ENCODE results near the gene MAML2.

The MAML2 gene

GRCh38 chr11:96318399-96318798 is 24.6 kb downstream of the MAML2 start:
- DNase-seq (ENCODE audit: low spot score): no peak

- DNase-seq (ENCODE audit: low spot score): no peak
Observed at GRCh38 chr11:96317985-96318384, 25.0 kb downstream of the MAML2 start.

DNA sequence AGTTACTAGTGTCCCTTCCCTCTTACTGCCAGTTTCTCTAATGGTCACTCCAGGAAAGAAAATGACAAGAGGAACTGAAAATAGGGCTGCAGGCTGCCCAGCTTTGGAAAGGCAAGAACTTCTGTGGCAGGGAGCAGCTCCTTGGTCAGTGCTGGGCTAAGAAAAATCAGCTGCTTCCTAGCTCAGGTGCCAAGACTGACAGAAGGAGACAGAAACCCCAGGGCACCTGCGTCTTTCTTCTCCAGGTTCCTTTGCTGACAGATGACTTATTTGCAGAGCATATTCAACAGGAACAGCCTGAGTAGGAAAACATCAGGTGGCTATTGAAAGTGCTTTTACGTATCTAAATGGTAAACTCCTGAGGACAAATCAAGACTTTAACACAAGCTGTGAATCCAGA is 25.4 kb downstream of the MAML2 start:
- no peak for DNase-seq (ENCODE audit: low spot score)

GRCh38 chr11:96316869-96317268 is 26.1 kb downstream of the MAML2 start:
- DNase-seq (ENCODE audit: low spot score): no peak

- no peak for DNase-seq (ENCODE audit: low spot score)
Observed at GRCh38 chr11:96315476-96315875, 27.5 kb downstream of the MAML2 start.

- DNase-seq (ENCODE audit: low spot score): no peak
Observed at GRCh38 chr11:96314326-96315020, 28.5 kb downstream of the MAML2 start.

DNA sequence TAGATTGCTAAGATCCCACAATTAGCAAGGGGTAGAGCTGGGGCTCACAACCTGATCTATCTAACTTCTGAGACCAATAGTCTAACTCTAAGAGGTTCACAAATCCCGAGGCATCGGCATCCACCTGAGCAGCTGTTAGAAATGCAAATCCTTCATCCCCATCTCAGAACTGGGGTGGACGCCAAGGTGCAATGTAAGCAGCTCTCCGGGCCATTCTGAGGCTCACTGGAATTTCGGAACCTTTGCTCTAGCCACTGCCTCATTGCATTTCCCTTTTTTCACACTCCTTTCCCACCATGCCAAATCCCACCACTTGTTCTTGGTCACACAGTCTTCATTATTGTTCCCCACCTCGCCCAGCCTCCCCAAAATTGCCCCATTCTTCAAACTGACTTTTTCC is 29.8 kb downstream of the MAML2 start:
- DNase-seq (ENCODE audit: low spot score): no peak

DNA sequence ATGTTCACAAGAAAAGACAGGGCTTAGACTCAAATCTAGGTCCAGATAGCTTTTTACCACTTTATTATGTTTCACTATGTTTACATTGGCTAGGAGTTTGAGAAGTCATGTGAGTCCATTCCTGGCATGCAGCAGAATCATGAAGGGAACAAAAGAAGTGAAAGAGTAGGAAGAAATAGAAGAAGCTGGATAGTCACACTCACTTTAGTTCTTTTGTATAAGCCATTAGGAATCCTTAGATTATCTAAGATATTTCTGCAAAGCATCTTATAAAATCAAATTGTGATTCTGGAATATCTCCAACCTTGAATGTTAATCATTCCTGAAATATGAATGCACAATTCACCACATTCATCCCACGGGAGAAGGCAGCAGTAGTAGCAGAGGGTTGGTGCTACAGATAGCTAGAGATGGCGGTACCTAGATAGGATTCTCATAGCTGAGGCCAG is 31.9 kb downstream of the MAML2 start:
- peak; percentile 46 for DNase-seq (ENCODE audit: low spot score)

GRCh38 chr11:96310236-96310635 is 32.8 kb downstream of the MAML2 start:
- no peak for DNase-seq (ENCODE audit: low spot score)

DNA sequence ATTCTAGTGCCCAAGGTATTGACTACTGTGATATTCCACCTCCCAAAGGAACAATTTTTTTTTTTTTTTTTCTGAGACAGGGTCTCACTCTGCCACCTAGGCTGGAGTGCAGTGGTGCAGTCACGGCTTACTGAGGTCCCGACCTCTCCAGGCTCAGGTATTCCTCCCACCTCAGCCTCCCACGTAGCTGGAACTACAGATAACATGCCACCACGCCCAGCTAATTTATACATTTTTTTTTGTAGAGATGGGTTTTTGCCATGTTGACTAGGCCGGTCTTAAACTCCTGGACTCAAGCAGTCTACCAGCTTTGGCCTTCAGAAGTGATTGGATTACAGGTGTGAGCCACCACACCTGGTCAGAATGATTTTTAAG is 33.4 kb downstream of the MAML2 start:
- no peak for DNase-seq (ENCODE audit: low spot score)

DNA sequence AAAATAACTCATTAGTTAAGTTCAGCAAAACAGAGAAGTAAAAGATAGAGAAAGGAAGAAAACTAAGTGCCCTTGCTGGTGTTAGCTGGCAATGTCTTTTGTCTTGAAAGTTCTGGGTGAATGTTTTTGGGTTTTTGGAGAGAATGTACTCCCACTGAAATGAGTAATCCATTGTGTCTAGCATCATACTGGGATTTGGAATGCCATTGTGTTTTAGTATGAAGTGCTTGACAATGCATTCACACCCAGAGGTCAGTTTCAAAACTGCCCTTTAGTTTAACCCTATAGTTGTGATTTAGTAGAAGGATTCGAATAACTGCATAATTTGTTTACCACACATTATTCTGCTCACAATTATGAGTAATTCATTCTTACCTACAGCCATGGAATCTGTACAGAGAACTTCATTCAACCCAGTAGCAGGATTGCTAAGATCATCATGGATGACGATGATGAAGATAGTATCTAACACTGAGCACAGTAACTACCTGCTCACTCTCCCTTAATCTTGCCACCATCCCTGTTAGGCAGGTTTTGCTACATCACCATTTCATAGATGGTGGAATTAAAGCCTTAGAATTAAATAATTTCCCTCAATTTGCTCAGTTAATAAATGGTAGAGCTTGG is 33.9 kb downstream of the MAML2 start:
- peak; percentile 38 for DNase-seq (ENCODE audit: low spot score)

GRCh38 chr11:96307776-96308140 is 35.2 kb downstream of the MAML2 start:
- peak; percentile 82 for DNase-seq (ENCODE audit: low spot score)

DNA sequence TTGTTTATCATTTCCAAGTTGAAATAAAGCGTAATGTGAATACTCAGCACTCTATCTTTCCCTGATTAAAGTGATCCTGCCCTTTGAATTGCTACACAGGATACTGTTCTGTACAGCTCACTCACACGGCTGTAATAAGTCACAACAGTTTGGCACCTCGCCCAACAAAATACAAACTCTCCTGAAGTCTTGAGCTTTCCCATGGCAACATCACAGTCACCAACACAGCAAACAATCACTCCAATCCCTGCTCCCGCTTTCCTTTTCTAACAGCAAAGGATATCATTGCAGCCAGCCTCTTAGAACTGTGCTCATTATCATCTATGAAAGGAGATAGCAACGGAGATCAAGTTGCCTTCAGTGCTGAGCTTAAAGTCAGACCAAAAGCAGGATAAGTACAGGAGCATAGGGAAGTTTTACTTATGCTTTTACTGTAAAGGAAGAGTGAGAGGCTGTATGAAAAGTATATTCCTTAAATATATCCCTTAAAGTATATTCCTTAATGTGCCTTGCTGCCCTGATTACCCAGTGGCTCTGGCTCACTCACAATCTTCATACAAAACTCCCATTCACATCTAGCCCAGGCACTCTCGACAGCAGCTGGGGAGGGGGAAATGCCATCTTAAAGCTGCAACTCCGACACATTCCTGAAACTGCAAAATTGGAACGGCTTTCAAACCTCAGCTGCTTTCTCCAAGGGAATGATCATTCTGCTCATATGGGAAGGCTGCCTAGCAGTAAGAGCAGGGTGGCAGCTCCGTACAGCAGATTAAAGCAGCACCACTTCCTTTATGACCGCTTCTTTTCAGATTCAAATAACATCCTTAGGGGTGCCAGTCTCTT is 35.8 kb downstream of the MAML2 start:
- peak; percentile 87 for DNase-seq (ENCODE audit: low spot score)

DNA sequence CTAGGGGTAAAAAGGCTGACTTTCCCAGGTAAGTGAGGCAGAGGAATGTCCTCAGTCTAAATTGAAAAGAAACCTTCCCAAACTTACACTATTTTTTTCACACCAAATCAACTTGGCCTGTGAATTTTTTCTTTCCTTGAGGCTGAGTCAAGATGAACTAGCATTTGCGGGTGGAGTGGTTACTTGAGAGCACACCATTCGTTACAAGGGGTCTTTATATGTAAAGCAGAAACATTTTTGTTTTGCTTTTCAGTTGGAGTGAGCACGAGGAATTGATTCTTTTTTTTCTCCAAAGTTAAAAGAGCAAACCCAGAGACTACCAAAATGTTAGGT is 36.4 kb downstream of the MAML2 start:
- no peak for DNase-seq (ENCODE audit: low spot score)

DNA sequence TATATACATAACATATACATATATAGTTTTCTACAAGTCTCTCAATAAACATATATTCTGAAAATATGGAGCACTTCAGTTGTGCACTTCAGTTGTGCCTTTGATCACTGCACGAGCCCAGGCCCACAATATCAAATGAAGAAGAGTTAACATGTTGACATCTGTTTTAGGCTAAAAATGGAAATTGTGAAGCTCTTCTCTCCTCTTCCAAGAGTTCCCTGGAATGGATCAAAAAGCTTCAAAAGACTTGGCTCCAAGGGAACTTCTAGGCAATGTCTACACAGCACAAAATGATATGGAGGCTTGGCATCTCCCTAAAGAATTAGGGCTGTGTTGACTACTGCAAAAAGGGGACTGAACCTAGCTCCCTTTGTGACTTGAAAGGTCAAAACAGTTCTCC is 36.9 kb downstream of the MAML2 start:
- no peak for DNase-seq (ENCODE audit: low spot score)

DNA sequence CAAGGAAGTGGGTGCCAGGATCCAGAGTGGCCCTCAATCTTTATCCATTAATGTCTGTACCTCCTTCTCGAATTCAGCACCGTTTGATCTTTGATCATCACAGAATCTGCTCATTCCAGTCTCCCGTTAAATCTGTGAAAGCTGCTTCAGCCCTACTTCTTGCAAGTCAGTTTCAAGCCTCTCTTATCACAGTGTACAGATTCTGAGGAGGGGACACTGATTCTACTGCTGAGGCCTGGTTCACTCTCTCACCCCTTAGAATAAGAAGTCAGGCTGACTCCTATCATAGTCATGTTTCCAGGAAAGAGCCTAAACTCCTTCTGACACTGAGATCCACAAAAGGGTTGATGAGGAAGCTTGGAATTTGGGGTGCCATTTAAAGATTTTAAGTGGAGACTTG is 39.0 kb downstream of the MAML2 start:
- no peak for DNase-seq (ENCODE audit: low spot score)

- peak; percentile 33 for DNase-seq (ENCODE audit: low spot score)
Observed at GRCh38 chr11:96303064-96303463, 39.9 kb downstream of the MAML2 start.

- no peak for DNase-seq (ENCODE audit: low spot score)
Observed at GRCh38 chr11:96301818-96302217, 41.2 kb downstream of the MAML2 start.

DNA sequence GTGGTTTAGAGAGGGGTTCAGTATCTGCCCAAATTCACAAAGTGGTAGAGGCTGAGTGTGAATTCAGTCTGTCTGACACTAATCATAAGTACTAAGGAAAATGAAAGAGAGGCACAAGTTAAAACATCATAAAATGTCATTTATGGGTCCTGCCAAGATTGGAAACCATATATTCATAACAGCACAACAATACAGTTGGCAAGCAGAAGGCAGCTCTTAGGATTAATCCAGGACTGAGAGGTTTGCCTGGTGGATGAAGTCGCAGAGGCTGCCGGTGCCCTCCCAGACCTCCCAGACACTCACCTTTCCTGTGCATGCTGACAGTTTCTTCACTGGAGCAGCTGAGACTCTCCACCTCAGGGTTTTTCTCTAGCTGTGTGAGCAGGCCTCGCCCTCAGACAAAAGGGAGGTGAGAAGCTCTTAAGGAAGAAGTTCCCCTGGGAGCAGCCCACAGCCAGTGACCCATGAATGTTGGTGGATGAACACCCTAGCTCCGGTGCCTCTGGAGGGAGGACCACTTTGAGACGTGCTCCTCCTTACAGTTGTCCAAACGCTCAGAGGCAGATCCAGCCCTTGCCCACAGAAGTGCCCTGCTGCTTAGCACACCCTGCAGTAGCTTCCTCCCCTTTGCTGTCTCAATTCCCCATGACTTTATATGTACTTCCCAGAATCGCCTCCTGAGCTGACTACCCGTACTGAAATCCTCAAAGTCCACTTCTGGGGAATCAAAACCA is 43.7 kb downstream of the MAML2 start:
- DNase-seq (ENCODE audit: low spot score): no peak

DNA sequence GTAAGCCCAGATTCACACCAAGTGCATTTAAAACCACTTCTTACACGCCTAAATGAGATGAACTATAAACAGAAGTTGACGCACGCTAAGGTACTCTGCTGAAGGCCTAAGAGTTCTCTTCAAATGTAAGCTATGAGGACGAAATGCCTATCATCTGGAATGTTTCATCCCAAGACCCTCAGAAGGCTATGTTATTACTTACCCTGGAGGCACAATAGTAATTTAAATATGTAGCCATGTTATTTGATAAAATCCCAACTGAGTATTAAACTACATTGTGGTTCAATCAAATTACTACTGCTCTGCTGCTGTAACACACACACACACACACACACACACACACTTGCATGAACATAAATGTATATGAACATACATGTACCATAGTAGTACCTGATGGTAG is 47.6 kb downstream of the MAML2 start:
- DNase-seq (ENCODE audit: low spot score): no peak

- no peak for DNase-seq (ENCODE audit: low spot score)
Observed at GRCh38 chr11:96294289-96294688, 48.7 kb downstream of the MAML2 start.

DNA sequence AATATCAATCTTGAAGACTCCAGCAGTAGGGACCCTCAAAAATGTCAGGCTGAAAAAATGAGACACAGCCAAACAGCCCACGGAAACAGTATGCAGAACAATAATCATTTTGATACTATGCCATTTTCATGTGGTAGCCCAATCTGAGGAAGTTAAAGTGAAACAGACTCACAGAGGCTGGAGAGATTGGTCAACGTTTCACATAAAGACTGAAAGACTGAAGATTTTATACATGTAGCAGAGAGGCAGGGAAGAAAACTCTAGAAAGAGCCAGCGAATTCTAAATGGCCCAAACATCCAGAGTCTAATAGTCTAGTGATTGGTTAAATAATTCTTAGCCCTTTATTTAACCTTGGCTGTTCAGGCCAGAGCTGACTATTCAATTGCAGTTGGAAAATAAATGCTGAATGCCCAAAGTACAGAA is 49.4 kb downstream of the MAML2 start:
- DNase-seq (ENCODE audit: low spot score): peak; percentile 9

GRCh38 chr11:96293109-96293508 is 49.9 kb downstream of the MAML2 start:
- DNase-seq (ENCODE audit: low spot score): no peak
